Subcutaneous adipose tissue (tissue), 4 donors: ENCODE measurements around the gene PPP1R8. TPM values are rescaled to one million over a fixed set of nuclear protein-coding genes. Genes with fewer than 3 reads are reported as not detected.

Experiments used
- total RNA-seq, 4 donors: library from RNA; depleted of rRNA; stranded (reverse); fragments of >200 nt; gene quantifications; one replicate each; pipeline ENCODE4 v1.1.0, GENCODE V29; 2016
- TF ChIP-seq, protein P1 (sequence below): fragments of 450-650 bp; IDR thresholded peaks from one replicate; pipeline ENCODE4 v1.5.1; 2016; ENCODE audit warnings: low read depth, mild to moderate bottlenecking, control low read depth, antibody characterized with exemption, moderate library complexity

The PPP1R8 gene
- total RNA-seq, 4 donors from 2014 or later: 27.2 to 39.0 (median 29.5) TPM

DNA sequence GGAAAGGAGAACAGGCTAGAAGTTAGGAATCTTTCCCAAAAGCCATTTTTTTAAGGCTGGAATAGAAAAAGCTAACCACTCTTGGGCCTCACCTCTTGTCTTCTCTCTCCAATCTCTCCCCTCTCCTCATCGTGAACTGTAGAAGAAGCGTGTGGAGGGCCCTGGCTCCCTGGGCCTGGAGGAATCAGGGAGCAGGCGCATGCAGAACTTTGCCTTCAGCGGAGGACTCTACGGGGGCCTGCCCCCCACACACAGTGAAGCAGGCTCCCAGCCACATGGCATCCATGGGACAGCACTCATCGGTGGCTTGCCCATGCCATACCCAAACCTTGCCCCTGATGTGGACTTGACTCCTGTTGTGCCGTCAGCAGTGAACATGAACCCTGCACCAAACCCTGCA lies 19.4 kb downstream of the PPP1R8 start:
- TF ChIP-seq, protein P1, sequence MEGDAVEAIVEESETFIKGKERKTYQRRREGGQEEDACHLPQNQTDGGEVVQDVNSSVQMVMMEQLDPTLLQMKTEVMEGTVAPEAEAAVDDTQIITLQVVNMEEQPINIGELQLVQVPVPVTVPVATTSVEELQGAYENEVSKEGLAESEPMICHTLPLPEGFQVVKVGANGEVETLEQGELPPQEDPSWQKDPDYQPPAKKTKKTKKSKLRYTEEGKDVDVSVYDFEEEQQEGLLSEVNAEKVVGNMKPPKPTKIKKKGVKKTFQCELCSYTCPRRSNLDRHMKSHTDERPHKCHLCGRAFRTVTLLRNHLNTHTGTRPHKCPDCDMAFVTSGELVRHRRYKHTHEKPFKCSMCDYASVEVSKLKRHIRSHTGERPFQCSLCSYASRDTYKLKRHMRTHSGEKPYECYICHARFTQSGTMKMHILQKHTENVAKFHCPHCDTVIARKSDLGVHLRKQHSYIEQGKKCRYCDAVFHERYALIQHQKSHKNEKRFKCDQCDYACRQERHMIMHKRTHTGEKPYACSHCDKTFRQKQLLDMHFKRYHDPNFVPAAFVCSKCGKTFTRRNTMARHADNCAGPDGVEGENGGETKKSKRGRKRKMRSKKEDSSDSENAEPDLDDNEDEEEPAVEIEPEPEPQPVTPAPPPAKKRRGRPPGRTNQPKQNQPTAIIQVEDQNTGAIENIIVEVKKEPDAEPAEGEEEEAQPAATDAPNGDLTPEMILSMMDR: no peak

DNA sequence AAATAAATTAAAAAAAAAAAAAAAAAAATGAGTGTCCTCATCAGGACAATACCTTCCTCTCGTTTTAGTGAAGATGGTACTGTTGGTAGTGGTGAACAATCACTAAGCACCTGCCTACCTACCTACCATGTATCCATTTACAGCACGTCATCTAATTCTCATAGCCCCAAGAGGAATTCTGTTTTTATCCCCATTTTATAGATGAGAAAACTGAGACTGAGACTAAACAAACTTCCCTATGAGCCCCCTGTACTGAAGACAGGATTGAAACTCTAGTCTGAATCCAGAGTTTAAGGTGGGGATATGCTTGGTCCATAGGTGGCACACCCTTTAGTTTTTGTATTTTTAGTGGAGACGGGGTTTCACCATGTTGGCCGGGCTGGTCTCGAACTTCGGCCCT lies 24.5 kb downstream of the PPP1R8 start:
- TF ChIP-seq, protein P1: no peak

DNA sequence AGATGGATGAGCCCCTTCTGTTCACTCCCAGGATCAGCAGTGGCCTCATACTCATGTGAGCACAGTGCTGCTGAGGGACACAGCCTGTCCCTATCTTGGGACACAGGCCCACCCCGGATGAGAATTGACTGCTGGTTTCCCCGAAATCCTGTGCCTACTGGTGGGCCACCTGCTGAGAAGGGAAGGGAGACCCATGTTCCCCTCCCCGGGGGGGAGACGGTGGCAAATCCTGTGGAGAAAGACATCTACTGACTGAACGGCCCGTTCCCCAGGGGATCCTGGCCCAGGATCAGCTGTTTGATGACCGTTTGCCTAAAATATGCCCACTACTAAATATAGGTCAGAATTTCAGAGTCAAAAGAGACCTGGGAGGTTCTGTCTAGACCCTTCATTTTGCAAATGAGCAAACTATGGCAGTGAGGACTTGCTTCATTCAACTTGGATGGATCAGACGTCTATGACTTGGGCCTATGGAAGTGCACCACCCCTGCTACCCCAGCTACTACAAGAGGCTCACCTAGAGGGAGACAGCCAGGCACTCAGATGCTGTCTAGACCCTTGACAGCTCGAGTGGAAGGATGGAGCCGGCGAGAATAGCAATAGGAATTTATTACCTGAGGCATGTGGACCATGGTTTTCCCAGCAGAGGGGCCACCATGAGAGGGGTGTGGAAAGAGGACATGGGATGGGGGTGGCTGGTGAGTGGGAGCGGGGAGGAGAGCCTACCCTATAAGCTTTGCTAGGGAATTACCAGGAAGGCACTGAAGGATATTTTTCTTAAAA lies 26.2 kb downstream of the PPP1R8 start:
- TF ChIP-seq, protein P1: no peak

DNA sequence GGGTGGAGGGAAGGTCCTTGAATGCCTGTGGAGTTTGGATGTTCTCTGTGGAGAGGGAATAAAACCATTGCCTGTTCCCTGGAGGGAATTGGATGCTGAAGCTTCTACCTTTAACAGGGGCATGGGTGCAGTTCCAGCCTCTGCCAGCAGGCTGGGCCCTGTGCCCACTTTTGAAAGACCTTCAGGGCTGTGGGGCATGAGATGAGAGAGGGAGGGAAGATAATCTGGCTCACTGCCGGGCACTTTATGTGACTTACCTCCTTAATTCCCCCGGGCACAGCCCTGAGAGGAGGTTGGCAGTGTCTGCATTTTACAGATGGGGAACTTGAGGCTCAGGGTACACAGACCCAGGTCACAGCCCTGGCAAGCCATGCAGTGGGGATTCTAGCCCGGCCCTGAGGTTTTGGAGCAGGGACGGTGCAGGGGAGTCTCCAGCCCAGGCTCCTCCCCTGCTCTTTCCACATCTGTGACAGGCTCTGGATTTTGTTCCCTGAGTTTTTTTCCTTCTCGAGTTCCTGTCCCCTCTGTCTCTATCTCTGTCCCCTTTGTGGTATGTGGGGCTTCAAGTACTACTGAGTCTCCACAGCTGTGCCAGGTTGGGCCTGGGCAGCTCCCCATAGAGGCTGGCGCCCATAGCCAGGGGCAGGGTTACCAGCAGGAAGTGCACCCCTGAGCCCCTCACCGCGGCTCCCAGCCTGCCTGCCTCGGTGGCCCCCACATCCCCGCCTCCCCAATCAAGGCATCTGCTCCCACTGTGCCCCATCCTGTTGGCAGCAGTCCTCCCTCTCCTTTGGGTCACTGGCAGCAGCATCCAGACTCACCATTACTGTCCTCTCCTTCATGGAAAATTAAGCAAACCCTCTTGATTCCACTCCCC lies 27.7 kb downstream of the PPP1R8 start:
- TF ChIP-seq, protein P1: no peak

DNA sequence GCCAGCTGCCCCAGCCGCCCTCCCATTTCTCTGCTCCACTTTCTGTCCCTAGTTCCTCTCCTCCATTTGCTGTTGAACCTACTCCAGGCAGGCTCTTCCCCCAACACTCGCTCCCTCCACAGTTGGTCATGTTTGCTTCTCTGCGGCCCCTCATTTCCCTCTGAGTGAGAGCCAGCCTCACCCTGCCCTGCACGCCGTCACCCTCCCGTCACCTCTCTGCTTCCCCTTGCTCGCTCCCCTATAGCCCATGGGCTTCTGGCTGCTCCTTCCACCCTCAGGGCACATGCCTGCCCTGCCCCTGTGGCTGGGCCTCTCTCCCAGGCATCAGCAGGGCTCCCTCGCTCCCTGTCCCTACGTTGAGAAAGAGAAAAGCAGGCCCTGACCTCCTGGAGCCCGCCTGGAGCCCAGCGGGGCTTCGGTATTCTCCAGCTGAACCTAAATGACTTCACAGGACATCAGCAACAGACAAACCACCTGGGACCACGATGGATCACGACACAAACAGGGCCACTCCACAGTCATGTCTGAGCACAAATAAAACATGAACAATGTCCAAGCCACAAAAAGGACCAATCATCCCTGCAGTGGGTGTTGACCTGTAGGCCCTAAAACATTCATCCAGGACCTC lies 28.5 kb downstream of the PPP1R8 start:
- TF ChIP-seq, protein P1: no peak

DNA sequence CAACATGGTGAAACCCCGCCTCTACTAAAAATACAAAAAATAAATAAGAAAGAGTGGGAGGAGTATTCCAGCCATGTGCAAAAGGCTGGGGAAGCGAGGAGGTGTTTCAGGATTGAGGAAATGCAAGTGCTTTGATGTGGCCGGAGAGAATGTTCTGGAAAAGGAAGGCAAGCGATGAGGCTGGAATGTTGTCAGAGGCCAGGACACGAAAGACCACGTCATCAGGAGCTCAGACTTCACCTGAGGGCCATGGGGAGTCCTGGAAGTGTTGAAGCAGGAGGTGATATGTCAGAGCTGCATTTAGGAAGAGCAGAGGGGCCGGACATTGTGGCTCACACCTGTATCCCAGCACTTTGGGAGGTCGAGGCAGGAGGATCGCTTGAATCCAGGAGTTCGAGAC lies 30.9 kb downstream of the PPP1R8 start:
- TF ChIP-seq, protein P1: no peak

DNA sequence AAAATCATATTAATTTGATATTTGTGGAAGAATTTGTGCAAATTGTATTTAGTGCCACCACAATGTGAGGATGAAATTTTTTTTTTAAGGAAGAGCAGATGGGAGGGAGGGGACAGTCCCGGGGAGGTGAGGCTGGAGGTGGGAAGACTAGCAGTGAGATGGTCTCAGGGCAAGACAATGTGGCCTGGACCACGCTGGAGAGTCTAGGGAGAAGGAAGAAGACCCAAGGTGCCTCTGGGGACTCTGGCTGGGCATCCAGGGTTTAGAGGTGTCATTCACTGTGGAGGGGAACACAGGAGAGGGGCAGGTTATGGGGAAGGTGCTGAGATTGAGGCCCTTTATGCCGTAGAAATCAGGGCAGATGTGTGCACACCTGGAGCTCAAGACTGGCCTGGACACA lies 31.4 kb downstream of the PPP1R8 start:
- TF ChIP-seq, protein P1: no peak
